Stimulated activated CD8-positive, alpha-beta memory T cell treated with anti-CD3 and anti-CD28 coated beads, Interleukin-15, amount 100 ng/mL, for 1 hour (primary cell): ENCODE results near the gene ADRB1.

Experiments used
- DNase-seq: peaks from one replicate; pipeline ENCODE4 v3.0.0-alpha.2; 2020; ENCODE audit warnings: low read depth

The ADRB1 gene

DNA sequence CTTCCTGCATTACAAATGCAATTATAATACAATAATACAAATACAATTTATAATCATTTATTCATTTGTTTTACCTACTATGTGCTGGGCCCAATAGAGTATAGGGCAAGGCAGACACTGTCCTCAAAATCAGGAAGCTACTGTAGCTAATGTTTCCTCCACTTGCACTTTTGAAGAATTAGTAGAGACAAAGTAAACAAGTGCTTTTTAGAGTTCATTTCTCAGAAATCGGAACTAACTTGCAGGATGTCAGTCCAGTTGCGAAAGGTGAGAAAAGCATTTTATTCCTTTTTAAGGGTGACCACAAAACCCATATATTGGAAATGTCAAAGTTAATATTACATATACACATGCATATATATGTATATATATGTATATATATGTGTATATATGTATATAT lies 14.2 kb downstream of the ADRB1 start:
- no peak for DNase-seq

DNA sequence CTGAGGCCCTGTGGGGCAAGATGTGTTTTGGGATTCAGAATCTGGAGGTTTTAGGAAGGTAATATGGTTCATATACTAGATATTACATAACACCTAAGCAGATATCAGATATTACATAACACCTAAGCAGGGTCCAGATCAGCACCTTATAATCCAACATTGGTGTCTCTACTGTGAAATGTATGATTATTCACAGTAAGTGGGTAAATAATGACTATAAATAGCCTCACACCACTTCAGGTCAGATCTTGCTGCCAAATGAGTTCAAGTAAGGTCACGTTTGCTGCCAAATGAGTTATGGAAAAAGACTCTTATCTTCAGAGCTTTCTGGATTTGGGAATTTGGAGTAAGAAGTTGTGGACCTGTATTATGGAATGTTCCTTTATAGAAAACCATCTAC lies 14.6 kb downstream of the ADRB1 start:
- no peak for DNase-seq

DNA sequence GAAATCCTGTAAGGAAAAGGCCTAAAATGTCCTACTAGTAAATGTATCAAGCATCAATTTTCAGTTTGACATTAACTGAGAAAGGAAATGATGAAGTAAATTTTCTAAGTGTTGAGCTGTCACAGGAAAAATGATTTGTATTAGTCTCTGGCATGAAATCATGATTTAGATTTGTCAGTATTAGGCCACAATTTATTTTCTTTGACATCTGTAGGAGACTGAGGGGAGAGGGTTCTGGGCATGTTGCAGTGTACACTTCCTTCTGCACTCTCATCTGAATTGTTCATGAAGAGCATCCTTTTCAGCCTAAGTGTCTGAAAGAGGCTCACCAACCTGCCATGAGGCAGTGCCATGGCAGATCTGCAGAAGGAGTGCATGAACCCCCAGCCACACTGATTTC lies 15.9 kb downstream of the ADRB1 start:
- DNase-seq = no peak

DNA sequence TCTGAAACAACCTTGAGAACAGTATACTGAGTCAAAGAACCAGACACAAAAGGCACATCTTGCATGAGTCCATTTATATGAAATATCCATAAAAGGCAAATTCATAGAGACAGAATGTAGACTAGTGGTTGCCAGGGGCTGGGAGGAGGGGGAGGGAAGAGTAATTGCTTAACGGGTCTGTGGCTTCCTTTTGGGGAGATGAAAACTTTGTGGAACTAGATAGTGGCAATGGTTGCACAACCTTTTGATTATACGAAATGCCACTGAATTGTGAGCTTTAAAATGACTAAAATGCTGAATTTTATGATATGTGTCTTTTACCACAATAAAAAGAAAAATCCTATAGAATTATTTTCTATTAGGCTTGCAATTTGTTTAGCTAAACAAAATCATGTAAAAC lies 16.8 kb downstream of the ADRB1 start:
- DNase-seq = no peak

DNA sequence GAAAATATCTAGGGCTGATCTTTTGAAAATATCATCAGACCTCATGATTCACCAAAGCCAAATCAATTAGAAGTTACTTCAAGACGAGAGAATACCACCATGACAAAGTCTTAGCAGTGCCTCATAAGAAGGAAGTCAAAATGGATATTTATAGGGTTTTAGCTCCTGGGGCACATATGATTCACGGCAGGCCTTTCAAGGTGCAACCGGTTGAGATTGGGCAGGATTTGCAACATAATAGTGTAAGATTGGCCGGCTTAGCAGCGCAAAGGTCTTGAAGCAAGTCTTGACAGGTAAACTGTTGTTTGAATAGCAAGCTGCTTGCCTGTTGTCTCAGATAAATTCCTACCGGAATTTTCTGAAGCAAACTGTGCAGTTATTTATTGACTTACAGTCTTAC lies 17.5 kb downstream of the ADRB1 start:
- DNase-seq = no peak

DNA sequence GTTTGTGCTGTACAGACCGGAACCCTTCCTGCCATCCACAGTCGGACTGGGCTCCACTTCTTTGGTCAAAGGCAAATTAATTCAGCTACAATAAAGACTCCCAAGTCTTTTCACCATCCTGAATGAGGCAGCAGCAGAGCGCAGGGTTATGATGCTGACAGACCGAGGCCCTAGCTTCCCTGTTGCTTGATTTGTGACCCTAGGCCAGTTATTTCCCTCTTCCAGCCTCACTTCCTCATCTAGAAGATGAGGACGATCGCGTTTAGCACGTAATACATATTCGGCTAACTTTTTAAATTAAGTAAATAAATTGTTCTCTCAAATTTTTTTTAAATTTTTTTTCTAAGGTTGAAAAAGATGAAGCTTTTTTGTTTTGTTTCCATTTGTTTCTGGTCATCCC lies 18.1 kb downstream of the ADRB1 start:
- DNase-seq = no peak

DNA sequence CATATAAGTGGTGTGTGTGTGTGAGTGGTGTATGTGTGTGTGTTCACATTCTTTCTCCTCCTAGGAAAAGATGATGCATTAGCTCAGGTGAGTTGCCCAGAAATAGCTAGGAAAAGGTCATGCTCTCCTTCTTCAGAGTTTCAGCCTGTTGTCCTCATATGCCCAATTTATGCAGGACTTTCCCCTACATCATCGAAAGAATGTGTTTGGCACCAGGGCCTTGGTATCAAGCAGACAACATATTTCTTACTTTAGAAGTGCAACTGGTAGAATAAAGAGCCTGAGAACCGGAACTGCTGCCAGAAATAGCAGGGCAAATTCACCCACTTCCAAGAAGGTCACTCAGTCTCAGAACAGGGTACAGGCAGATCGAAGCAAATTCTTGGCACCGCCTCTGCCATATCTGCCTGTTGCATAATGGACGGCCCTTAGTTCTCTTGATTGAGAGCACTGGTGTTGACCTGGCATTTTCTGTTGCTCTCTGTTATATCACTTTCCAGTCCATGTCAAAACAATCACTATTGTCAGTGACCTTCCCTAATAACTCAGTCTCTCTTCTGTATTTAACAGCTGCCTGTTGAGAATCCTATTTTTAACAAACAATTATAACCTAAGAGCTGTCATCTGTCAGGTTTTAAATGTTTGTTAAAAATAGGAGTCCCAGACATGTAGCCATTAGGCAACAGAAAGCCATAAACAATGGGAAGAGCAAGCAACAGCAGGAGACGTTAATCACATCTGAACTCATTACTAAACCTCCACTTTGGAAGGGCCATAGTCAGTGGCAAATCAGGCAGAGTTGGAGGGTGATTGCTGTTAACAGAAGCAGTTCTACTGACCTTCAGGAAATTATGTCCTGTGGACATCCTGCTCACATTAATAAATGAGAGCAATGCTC lies 20.7 kb downstream of the ADRB1 start:
- DNase-seq = no peak

DNA sequence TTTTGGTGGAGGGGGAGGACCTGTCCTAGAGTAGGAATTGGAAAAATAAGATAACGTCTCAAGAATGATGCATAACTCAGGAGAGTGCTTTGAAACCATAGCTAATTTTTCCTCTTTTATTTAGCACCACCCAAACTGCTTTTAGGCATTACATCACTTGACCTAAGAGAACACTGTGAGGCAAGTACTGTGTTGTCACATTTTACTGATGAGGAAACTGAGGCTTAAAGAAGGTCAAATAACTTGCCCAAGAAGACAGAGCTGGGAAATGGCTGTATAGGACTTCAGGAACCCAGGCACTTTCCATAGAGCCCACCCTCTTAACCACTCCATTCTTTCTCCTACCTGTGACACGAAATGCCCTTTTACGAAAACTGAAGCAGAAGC lies 21.4 kb downstream of the ADRB1 start:
- DNase-seq = no peak

DNA sequence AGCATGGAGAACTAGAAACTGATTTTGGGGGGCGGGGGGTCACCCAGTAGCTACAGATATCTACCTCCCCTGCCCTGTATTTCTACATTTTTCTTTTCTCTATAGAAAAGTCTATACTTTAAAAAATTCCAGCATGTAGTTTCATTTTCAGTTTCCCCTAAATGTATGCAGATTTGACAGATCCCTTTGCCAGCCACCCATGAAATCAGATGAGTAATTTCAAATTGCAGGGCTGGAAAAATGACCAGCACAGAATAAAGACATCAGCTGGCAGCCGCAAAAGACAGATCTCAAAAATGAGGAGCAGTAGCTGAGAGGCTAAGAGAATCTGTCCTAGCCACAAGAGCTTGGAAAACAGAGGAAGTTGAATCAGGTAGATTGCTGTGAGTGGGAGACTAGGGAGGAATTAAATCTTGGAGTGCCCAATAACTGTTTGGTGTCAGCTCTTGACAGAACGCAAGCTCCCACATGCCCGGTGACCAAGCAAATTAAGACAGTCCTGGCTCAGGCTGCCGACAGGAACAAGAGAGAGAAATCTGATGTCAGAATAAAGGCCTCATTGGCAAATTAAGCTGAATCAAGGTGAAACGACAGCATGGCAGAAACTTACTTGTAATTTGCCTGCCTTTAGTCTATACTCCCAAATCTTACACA lies 24.5 kb downstream of the ADRB1 start:
- DNase-seq = no peak

DNA sequence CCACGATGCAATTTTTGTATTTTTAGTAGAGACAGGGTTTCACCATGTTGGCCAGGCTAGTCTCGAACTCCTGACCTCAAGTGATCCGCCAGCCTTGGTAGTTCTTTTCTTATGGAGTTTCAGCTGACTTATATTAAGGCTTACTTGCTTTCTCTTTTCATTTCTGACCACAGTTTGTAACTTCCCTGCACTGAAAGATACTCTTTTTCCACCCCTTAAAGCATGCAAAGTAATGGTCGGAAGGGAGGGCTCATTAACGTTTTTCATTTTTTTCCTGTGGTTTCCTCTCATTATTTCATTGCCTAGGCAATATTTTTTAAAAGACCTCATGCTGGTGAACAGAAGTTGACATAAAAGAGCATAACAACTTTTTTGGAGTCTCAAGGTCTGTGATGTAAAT lies 27.0 kb downstream of the ADRB1 start:
- no peak for DNase-seq

DNA sequence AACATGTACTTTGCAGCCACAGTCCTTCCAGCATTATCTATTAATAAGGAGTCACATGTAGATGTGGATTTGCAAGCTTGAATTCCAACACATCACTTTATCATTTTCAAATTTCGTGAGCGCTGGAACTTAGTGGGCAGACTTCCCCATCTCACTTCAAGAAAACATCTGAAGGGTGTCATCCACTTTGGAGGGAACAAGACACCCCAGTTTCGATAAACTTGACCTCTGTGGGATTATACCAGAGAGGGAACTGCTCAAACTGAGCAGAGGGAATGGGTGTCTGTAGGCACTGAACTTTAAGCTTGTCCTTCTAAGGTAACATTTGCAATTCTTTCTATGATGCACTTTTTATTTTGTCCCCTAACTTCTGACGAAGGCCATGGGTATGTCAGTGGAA lies 27.5 kb downstream of the ADRB1 start:
- no peak for DNase-seq

DNA sequence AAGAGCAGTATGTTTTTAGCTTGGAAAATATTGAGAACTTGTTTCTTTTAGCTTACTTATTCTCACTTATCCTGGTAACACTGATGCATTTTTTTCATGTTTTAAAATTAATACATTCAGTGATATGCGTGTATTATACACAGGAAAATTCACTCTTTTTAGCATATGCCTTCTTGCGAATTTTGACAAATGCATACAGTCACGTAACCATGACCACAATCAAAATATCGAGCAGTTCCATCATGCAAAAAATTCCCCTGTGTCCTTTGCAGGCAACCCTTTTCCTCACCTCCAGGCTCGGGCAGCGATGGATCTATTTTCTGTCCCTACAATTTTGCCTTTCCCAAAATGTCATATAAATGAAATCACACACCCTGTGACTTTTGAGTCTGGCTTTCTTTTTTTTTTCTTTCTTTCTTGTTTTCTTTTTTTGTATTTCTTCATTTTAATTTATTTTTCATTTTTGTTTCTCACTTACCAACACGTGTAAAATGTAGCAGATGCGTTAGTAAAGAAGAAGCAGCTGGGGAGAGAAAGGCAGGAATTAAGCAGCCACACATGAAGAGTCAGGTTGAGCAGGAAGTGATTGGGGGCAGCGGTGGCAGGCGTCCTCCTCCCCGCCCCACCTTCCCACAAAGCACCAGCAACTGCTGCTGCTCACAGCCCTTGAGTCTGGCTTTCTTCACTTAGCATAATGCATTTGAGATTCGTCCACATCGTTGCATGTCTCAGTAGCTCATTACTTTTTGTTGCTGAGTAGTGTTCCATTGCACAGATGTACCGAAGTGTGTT lies 29.9 kb downstream of the ADRB1 start:
- DNase-seq = no peak

DNA sequence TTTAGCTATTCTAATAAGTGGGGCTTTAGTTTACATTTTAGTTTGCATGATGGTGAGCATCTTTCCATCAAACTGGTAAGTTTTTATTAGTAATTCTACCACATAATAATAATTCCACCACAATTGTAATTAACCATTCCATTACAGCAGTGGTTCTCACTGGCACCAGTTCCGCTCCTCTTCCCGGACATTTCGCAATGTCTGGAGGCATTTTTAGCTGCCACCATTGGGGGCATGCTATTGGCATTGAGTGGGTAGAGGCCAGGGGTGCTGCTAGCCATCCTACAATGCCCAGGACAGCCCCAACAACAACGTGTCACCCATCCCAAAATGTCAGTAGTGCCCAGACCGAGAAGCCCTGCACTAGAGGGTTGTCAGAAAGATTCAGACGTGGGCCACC lies 31.4 kb downstream of the ADRB1 start:
- no peak for DNase-seq

DNA sequence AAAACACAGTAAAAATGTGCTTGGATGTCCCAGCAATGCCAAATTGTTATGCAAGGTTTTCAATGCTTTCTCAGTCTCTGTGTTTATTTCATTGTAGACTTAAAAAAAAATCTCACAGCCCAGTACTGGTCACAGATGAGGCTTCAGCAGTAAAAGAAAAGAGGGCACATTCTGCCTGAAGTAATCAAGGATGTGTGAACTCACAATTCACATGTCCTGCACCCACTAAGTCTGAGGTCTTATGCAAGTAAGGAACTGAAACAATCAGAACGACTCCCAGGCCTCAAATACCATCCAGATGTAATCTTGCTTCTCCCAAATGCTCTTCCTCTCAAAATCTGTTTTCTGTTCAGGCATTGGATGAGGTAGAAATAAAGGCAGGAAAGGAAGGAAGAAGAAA lies 33.7 kb downstream of the ADRB1 start:
- DNase-seq = no peak

DNA sequence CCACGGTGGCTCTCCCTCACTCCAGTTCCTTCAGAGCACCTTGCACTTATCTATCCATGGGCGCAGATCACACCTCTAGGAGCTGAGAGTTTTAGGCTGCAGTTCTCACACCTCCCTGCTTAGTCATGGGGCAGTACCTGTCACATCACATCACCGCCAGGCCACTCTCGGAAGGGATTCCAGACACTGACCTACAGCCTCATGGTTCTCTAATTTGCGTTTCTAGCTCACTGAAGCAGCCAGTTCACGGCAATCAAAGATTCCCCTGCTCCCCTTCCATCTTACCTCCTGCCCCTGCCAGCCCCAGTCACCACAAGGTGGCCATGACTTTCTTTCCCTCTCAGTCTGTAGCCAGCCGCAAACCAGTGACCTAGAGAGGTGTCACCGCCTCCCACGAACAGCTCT lies 34.2 kb downstream of the ADRB1 start:
- DNase-seq = no peak

DNA sequence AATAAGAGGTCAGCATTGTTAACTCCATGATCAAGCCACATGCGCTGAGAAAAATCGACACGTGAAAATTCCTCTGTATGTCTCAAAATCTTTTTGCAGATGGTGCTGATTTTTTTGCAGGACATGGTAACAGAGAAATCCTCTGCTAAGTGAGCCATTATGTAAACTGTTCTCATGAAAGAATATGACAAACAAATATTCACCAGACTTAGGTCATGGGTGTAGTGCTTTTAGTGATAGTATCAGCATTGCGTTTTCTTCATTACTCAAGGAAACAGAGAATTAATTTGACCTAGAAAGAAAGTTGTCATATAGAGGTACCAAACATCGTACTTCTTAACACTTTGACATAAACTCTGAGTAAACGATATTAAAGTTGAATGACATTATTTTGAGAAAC lies 34.7 kb downstream of the ADRB1 start:
- no peak for DNase-seq

DNA sequence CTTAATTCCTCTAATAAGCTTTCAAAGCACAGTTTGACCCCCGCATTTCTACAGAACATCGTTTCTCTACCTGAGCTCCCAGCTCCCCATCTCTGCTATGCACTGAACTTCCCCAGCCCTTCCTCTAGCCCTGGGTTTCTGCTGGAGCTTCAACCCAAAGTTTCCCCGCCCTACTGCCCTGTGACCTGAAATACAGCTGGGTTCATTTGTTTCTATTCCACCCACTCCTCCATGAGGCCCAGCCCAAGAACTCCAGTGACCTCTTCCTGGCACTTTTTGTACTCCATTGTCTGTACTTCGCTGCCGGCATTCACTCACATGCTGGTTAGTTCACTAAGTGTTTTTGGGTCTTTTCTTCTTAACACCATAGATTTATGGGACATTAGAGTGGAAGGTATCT lies 35.8 kb downstream of the ADRB1 start:
- DNase-seq = no peak

DNA sequence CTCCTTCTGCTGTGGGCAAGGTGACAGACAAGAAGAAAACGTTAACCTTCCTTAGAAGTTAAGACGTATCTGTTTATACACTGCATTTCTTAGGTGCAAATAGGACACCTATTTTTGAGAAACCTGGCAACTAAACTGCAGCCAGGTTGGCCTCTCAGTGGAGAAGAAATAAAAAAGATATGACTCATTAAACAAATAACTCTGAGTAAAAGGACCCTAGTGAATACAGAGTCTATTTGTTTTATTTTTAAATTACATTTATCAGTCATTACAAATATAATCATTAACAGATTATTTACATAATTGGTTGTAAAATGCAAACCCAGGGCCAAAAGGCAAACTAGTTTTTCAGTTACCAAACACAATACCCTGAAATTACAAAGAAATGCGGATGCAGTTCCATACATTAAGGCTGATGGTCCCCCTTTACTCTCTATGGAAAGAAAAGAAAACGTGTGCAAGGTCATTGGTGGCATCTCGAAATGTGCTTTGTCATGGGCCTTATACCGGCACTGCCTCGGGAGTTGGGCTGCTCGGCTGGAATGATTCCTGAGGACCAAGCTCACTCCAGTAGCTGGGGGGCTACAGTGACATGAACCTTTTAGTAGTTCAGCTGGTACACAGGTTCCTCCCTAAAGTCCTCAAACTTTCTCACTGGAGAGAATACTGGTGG lies 38.4 kb downstream of the ADRB1 start:
- DNase-seq = no peak

DNA sequence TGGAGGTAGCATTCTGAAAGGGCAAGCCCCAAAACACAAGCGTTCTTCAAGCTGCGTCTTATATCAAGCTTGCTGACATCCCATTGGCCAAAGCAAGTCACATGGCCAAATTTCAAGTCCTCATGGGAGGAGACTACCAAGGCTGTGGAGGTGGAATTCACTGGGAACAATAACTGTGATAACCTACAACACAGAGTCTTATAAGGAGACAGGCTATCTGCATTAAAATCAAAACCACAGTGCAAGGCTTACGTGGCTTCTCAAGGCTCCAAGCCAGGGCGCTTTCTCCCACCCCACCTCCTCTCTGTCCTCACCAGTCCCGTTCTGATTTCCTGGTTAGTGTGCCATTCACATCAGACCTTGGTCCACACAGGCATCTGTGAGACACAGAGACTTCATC lies 39.4 kb downstream of the ADRB1 start:
- no peak for DNase-seq

DNA sequence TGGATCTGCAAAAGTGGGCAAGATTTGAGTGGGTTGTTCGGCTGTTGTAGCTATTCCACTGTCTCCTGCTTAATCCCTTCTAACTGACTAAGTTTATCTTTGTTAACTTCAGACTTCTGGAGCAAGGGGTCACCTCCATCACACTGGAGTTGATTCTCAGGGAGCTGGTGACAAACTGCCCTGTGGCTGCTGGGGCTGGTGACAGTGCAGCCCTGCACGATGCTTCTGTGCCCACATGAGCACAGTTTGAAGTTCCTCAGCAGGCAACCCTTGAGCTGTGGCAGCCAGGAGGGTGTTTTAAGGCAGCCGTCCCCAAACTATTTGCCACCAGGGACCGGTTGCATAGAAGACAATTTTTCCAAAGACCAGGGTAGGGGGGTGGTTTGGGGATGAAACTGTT lies 40.5 kb downstream of the ADRB1 start:
- DNase-seq = no peak

DNA sequence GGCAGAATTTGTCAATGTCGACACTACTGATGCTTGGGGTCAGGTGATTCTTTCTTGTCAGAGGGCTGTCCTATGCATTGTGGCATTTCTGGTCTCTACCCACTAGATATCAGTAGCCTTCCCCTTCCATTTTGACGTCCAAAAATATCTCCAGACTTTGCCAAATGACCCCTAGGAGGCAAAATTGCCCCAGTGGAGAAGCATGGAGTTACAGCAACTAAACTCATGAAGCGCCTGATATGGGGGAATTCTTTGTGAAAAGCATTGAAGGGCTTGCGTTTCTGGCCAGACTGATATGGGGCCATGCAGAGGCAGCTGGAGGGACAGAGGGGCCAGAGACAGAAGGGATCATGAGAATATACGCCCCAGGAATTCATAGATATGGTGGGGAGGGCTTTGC lies 43.6 kb downstream of the ADRB1 start:
- DNase-seq = no peak

DNA sequence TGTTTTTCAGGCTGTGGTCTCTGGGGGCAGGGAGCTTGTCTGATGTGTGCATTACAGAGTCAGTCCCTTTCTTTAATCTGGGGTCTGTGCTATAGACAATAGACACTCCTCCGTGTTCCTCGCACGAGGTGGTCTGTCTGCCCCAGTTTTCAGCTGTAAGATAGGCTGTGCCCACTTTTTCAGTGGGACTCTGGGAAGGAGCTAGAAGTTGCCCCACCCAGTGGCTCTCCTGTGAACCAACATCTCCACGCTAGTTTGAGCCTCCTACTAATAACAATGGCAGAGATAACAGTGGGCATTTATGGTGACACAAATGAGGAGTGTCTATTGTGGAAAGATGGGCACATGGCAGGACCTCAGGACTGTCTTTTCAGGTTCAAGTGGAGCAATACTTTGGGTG lies 44.0 kb downstream of the ADRB1 start:
- DNase-seq = no peak

DNA sequence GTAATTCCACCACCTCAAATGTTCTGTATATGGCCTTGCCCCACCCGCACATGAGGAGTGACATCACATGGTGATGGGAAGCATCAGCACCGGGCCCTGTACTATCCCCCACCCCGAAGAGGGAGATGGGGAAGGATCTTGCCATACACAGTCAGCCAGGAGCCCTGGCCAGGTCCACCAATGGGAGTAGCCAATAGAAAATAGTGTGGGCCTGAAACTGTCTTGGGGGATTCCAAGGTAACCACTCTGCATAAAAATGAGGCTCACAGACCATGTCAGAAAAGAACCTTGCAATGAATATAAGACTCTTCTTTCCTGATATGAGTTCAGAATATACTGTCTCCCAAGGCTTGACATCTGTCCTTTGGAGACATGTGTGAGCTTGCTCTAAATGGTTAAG lies 51.1 kb downstream of the ADRB1 start:
- no peak for DNase-seq
